Effector memory CD4-positive, alpha-beta T cell (primary cell): Measurements from ENCODE around the gene IKZF3.

Source experiments
- DNase-seq, 3 donors: peaks; one replicate each; pipeline ENCODE4 v3.0.0-alpha.2; 2020
- H3K27ac ChIP-seq: 2 replicates; pipeline ENCODE4 v1.7.0; 2013; ENCODE audit warnings: mild to moderate bottlenecking, low read length, moderate library complexity; ENCODE audit not compliant: insufficient read depth, poor library complexity, severe bottlenecking
- H3K27me3 ChIP-seq: replicated peaks from 2 replicates; pipeline ENCODE4 v1.7.0; 2013; ENCODE audit warnings: mild to moderate bottlenecking, low read length; ENCODE audit not compliant: insufficient read depth, control insufficient read depth, poor library complexity, severe bottlenecking
- H3K36me3 ChIP-seq: 2 replicates; pipeline ENCODE4 v1.7.0; 2013; ENCODE audit warnings: mild to moderate bottlenecking, low read length, moderate library complexity; ENCODE audit not compliant: control insufficient read depth, insufficient read depth
- H3K4me1 ChIP-seq: 2 replicates; pipeline ENCODE4 v1.7.0; 2013; ENCODE audit warnings: low read length, mild to moderate bottlenecking; ENCODE audit not compliant: control insufficient read depth, insufficient read depth, poor library complexity, severe bottlenecking
- H3K4me3 ChIP-seq: 2 replicates; pipeline ENCODE4 v1.7.0; 2013; ENCODE audit warnings: low read length, low read depth, mild to moderate bottlenecking; ENCODE audit not compliant: insufficient read depth, poor library complexity, severe bottlenecking
- H3K9me3 ChIP-seq: 2 replicates; pipeline ENCODE4 v1.7.0; 2013; ENCODE audit warnings: mild to moderate bottlenecking, low read length, moderate library complexity; ENCODE audit not compliant: control insufficient read depth

IKZF3 gene

GRCh38 chr17:39808409-39808997, 55.6 kb downstream of the IKZF3 start:
- peaks cover 10% of the 10 kb centered on the region for H3K4me1 ChIP-seq
- no peak overlapping the region for H3K4me3 ChIP-seq
- no peaks in the 10 kb centered on the region for H3K36me3 ChIP-seq
- no peaks in the 10 kb centered on the region for H3K27me3 ChIP-seq
- no peak overlapping the region for H3K27ac ChIP-seq
- no peak for DNase-seq
- no peaks in the 10 kb centered on the region for H3K9me3 ChIP-seq

DNA sequence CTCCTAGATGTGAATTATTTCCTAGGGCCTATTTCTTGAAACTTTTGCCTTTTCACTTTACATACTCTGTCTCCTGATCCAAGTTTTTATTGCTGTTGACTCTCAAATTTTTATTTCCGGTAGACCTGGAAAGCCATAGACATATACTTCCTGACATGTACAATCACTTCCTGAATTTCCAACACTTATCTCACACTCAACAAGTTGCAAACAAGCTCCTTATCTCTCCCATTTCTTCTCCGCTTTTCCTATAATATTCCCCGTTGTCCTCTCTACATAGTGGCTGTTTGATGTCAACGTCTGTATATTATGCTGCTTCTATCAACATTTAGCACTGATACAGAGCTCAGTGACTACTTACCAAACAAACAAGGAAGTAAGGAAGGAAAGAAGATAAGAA, 59.3 kb downstream of the IKZF3 start:
- Histone ChIP-seq H3K4me1 (peaks cover 23% of the 10 kb centered on the region), H3K27me3 (no peaks in the 10 kb centered on the region), H3K36me3 (no peaks in the 10 kb centered on the region), H3K27ac (no peak overlapping the region), H3K4me3 (no peak overlapping the region), H3K9me3 (no peaks in the 10 kb centered on the region)
- DNase-seq: no peak

GRCh38 chr17:39801055-39801454, 63.1 kb downstream of the IKZF3 start:
- DNase-seq: no peak
- Histone ChIP-seq H3K27me3 (no peaks in the 10 kb centered on the region), H3K9me3 (no peaks in the 10 kb centered on the region), H3K4me1 (peaks cover 23% of the 10 kb centered on the region), H3K27ac (peak overlapping the region; percentile 62), H3K4me3 (no peak overlapping the region), H3K36me3 (no peaks in the 10 kb centered on the region)

GRCh38 chr17:39800540-39800939, 63.6 kb downstream of the IKZF3 start:
- Histone ChIP-seq H3K9me3 (no peaks in the 10 kb centered on the region), H3K4me1 (peaks cover 23% of the 10 kb centered on the region), H3K27me3 (no peaks in the 10 kb centered on the region), H3K27ac (peak overlapping the region; percentile 62), H3K4me3 (no peak overlapping the region), H3K36me3 (no peaks in the 10 kb centered on the region)
- DNase-seq: peak in 2 of 3 donors; percentile 24 to 54

DNA sequence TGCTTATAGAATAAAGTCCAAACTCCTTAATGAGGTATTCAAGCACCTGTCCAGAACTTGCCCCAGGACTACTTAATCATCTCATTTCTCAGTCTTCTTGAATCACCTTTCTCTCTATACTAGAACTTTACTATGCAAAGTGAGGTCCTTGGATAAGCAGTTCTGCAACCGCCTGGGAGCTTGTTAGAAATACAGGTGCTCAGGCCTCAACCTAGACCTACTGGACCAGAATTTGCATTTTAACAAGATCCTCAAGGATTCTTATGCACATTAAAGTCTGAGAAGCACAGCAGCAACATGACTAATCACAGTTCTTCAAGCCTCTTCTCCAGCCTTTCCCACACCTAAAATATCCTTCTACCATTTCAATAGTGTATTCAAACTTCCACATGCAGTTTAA, 64.7 kb downstream of the IKZF3 start:
- Histone ChIP-seq H3K27ac (peak overlapping the region; percentile 62), H3K27me3 (no peaks in the 10 kb centered on the region), H3K4me1 (peaks cover 34% of the 10 kb centered on the region), H3K4me3 (no peak overlapping the region), H3K36me3 (no peaks in the 10 kb centered on the region), H3K9me3 (no peaks in the 10 kb centered on the region)
- no peak for DNase-seq

DNA sequence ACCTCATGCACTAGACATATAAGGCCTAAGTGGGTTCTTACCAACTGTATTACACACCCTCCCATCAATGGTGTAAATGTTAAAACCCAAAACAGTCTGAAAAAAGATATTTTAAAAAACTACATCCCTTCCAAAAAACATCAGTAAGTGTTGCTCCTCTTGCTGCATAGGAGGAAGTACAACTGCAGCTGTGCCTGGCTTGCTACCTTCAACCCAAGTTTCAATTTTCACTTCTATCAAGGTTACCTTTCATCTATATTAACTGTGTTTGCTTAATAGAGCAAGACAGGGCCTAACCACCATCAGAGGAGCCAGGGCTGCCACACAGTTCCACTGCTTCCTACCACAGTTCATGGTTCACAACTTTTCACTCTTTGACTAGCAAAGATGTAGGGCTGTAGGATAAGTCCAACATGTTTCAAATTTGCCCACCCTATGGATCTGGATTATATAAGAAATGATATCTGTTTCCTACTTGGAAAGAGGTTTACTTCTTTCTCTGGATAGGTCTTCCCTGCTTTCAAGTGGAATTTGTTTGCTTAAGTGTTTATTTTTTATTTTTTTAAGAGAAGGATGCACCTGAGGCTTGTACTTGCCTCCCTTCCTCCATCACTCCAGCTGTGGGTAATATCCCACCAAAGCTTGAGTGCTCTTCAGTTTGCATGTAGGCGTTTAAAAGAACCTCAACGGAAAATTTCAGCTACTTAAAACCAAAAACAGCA, 69.7 kb downstream of the IKZF3 start:
- Histone ChIP-seq H3K36me3 (no peaks in the 10 kb centered on the region), H3K27ac (peak overlapping the region; percentile 63), H3K9me3 (no peaks in the 10 kb centered on the region), H3K4me3 (no peak overlapping the region), H3K4me1 (peaks cover 50% of the 10 kb centered on the region), H3K27me3 (no peaks in the 10 kb centered on the region)
- DNase-seq: no peak

- Histone ChIP-seq H3K27me3 (no peaks in the 10 kb centered on the region), H3K36me3 (peaks cover 5% of the 10 kb centered on the region), H3K9me3 (no peaks in the 10 kb centered on the region), H3K4me3 (no peak overlapping the region), H3K4me1 (peaks cover 49% of the 10 kb centered on the region), H3K27ac (peak overlapping the region; percentile 63)
- no peak for DNase-seq
Measured at GRCh38 chr17:39793301-39793872, 70.7 kb downstream of the IKZF3 start.

DNA sequence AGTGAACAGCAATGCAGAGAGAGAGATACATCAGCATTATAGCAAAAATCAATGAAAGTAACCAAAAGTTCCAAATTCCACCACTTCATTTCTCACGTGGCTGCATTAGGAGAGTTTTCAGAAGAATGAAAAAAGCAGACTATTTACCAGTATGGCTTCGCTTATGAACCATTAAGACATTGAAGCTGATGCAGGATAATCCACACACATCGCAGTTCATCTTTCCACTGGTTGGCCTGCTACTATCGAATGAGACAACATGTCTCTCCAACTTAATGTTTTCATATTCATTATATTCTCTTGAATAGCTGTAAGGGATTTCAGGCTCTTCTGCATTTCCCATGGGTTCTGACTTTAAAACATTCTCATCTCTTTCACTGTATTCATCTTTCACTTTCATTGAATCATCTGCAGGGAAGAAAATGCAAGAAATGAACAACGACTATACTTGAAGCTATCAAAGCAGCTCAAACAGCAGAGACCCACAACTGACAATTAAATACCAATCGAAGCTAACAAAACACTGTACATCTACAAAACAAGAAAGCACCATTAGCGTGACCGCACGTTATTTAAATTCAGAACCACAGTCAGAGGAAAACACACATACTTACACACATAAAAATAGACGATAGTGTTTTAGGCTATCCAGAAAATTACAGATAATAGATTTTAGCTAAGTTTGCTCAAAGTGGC, 71.4 kb downstream of the IKZF3 start:
- no peak for DNase-seq
- peak overlapping the region; percentile 18 for H3K4me3 ChIP-seq
- H3K4me1 ChIP-seq: peaks cover 49% of the 10 kb centered on the region
- H3K36me3 ChIP-seq: peaks cover 11% of the 10 kb centered on the region
- H3K9me3 ChIP-seq: no peaks in the 10 kb centered on the region
- peak overlapping the region; percentile 63 for H3K27ac ChIP-seq
- no peaks in the 10 kb centered on the region for H3K27me3 ChIP-seq

GRCh38 chr17:39791111-39791992, 72.8 kb downstream of the IKZF3 start:
- H3K27me3 ChIP-seq: no peaks in the 10 kb centered on the region
- no peak overlapping the region for H3K4me3 ChIP-seq
- no peaks in the 10 kb centered on the region for H3K9me3 ChIP-seq
- peak overlapping the region; percentile 63 for H3K27ac ChIP-seq
- H3K36me3 ChIP-seq: peaks cover 16% of the 10 kb centered on the region
- peaks cover 49% of the 10 kb centered on the region for H3K4me1 ChIP-seq
- DNase-seq: peak in 1 of 3 donors; percentile 24
